GM19452 (cell line): ENCODE data around the gene GALNT17.

Experiments
- ATAC-seq: cut with Tn5 transposase; IDR thresholded peaks from one replicate; pipeline ENCODE4 v1.9.1; 2021; ENCODE audit not compliant: unreplicated experiment

Gene GALNT17

GRCh38 chr7:71486856-71487628 lies 355.1 kb downstream of the GALNT17 start:
- no peak for ATAC-seq

DNA sequence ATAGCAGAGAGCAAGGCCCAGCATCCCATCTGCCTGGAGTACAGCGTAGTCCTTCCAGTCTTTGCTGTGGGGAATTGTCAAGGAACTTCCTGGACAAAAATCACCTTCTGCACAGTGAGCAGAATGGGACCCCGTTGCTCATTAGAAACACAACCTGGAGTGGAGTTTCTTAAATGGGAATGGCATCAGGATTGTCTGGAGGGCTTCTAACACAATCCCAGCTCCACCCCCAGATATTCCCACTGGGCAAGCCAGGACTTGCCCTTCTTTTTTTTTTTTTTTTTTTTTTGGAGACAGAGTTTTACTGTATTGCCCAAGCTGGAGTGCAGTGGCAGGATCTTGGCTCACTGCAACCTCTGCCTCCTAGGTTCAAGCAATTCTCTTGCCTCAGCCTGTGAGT lies 356.4 kb downstream of the GALNT17 start:
- ATAC-seq, result no peak

- ATAC-seq, result no peak
Observed at GRCh38 chr7:71491336-71491735, 359.4 kb downstream of the GALNT17 start.

DNA sequence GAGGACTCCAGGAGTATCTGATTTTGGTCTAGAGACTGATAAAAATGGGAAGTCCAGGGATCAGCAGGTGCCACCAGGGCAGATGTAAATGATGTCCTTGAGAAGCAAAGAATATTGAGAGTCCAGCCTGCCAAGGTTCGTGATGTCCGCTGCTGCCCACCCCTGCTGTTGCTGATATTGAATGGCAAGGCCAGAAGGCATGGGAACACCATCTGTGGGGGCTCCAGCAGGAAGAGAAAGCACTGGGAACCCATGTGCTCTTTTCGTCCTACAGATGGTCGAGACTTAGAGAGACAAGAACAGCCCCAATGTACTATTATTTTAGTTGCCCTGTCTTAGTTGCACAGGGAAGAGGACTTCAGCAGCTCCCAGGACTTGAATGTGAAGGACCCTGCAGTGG lies 363.9 kb downstream of the GALNT17 start:
- ATAC-seq, result no peak

GRCh38 chr7:71497256-71497946 lies 365.5 kb downstream of the GALNT17 start:
- ATAC-seq, result no peak

DNA sequence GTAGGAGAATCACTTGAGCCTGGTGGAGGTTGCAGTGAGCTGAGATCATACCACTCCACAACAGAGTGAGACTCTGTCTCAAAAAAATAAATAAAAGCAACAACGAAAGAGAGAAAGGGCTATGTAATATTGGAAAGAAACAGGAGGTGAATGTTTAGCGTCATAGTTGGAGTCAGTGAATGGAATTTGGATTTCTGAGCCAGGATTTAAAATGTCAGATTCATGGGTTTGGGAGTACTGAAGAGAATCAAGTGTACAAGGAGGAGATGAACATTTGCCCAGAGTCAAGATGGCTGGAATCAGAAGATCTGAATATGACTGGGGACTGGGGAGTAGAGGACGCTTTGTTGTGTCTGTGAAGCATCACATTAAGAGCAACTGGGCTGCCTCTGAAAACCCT lies 366.4 kb downstream of the GALNT17 start:
- ATAC-seq, result no peak

- ATAC-seq, result no peak
Observed at GRCh38 chr7:71504697-71505441, 372.9 kb downstream of the GALNT17 start.

DNA sequence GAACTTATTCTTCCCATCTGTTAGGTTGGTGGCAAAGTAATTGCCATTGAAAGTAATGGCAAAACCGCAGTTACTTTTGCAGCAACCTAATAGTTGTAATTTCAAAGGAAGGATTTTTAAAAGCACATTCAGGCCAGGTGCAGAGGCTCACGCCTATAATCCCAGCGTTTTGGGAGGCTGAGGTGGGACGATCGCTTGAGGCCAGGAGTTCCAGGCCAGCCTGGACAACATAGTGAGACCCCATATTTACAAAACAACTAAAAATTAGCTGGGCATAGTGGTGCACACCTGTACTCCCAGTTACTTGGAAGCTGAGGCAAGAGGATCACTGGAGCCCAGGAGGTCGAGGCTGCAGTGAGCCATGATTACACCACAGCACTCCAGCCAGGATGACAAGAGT lies 374.9 kb downstream of the GALNT17 start:
- ATAC-seq, result no peak

GRCh38 chr7:71507680-71508602 lies 376.0 kb downstream of the GALNT17 start:
- ATAC-seq, result no peak

- ATAC-seq, result no peak
Observed at GRCh38 chr7:71509381-71509780, 377.4 kb downstream of the GALNT17 start.

DNA sequence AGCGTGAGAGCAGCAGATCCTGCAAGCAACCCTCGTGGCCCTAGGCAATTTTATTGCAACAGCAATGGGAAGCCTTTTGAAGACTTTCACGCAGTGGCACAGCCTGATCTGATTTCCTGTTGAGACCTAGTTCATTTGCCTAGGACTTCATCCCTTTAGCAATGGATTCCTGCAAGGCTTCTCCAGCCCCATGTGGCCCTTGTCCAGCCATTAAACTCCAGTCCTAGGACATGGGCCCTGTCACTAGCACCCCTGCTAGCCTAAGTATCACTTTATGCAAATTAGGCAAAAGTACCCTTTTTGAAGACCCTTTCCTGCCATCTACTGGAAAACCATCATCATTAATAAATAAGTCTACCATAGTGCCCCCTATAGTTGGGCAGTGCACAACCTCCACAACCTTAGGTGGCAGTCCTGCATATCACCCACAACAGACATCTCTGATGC lies 379.4 kb downstream of the GALNT17 start:
- ATAC-seq, result no peak

GRCh38 chr7:71517940-71518699 lies 386.2 kb downstream of the GALNT17 start:
- ATAC-seq, result no peak

GRCh38 chr7:71518880-71519279 lies 386.9 kb downstream of the GALNT17 start:
- ATAC-seq, result no peak

GRCh38 chr7:71521506-71521905 lies 389.6 kb downstream of the GALNT17 start:
- no peak for ATAC-seq

GRCh38 chr7:71526106-71526505 lies 394.2 kb downstream of the GALNT17 start:
- no peak for ATAC-seq

DNA sequence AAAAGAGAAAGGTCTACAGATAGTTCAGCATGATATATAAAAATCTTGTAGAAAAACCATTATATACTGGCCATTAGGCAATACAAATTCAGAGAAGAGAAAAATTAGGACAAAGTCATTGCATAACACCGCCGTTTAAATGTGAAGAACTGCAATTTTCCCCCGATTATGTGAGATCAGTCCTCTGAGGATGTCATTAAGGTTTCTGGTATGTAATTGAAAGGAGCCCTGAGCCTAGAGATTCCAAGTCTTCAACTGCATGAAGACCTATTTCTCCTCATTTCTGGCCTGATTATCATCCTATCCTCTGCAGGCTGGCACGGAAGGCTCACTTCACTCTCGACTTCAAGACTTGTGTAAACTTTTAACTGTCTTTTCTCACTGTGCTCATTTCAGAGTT lies 395.3 kb downstream of the GALNT17 start:
- no peak for ATAC-seq

- no peak for ATAC-seq
Observed at GRCh38 chr7:71535616-71536015, 403.7 kb downstream of the GALNT17 start.

GRCh38 chr7:71538210-71538609 lies 406.3 kb downstream of the GALNT17 start:
- no peak for ATAC-seq

GRCh38 chr7:71539615-71540014 lies 407.7 kb downstream of the GALNT17 start:
- ATAC-seq, result no peak
